ENCODE results near the gene LGMN.

DNA sequence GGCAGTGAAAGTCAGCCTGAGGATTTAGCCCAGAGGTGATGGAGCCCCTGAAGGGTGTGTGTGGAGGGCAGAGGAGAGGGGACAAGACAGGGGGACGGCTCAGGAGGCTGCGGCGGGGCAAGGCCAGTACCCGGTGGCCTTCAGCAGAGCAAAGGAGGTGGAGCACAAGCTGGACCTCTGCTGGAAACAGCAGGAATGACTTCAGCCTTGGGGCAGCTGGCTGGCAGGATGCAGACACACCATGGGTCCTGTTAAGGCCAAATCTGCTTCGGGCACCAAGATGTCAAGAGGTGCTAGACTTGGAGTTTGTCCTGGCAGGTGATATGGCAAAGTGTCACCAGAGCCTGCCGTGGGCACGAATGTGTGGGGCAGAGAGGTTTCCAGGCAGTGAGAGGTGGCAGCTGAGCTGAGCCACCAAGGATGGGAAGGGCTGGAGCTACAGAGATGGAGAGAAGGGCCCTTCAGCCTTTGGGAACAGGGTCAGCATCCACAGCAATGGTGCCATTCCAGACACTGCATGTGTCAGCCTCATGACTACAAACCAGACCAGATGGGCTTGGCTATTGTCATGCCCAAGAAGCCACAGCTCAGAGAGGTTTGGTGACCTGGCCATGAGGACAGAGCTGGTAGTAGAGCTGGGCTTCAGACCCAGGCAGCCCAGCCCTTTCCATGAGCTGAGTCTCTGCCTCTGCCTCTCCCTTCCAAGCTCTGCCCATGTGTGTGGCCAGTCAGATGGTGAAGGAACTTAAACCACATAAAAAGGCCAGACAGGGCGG is 91.9 kb downstream of the LGMN start:
- TF ChIP-seq GATA3 (IDR thresholded peaks at IDR 0.05; ENCODE audit: low read depth, low read length) = no peak
- no peak for TF ChIP-seq GATA2 (IDR thresholded peaks at IDR 0.05; ENCODE audit: low read depth, low read length)
